HG02870 (cell line): Measurements from ENCODE around the gene PRAMEF18.
"Not testable (repeated sequence)": the region's sequence is repeated elsewhere in the genome, so short reads cannot be mapped to it uniquely, and the experiment has no call there.

Source experiments
- ATAC-seq: cut with Tn5 transposase; IDR thresholded peaks from one replicate; pipeline ENCODE4 v1.9.1; 2021; ENCODE audit warnings: mild to moderate bottlenecking, moderate library complexity; ENCODE audit not compliant: unreplicated experiment

Gene PRAMEF18

GRCh38 chr1:13216619-13217018 is 9.3 kb downstream of the PRAMEF18 start:
- not testable (repeated sequence) for ATAC-seq

- ATAC-seq, result not testable (repeated sequence)
Measured at GRCh38 chr1:13208712-13209111, 17.2 kb downstream of the PRAMEF18 start.

GRCh38 chr1:13201309-13201708 is 24.6 kb downstream of the PRAMEF18 start, which contains the start of gene PRAMEF13:
Gene PRAMEF13 (minus strand): TSS chr1:13201409. CDS start chr1:13199589, 1,820 bp downstream.
- ATAC-seq, result not testable (repeated sequence)
